Stimulated activated CD8-positive, alpha-beta memory T cell treated with anti-CD3 and anti-CD28 coated beads, Interleukin-12 subunit alpha, Interleukin-12 subunit beta, amount 100 ng/mL, for 24 hours (primary cell): ENCODE results near the gene IPP.
"Not testable (repeated sequence)": the region's sequence is repeated elsewhere in the genome, so short reads cannot be mapped to it uniquely, and the experiment has no call there.

ENCODE experiments used
- DNase-seq: peaks from one replicate; pipeline ENCODE4 v3.0.0-alpha.2; 2020; ENCODE audit errors: extremely low read depth

IPP gene

DNA sequence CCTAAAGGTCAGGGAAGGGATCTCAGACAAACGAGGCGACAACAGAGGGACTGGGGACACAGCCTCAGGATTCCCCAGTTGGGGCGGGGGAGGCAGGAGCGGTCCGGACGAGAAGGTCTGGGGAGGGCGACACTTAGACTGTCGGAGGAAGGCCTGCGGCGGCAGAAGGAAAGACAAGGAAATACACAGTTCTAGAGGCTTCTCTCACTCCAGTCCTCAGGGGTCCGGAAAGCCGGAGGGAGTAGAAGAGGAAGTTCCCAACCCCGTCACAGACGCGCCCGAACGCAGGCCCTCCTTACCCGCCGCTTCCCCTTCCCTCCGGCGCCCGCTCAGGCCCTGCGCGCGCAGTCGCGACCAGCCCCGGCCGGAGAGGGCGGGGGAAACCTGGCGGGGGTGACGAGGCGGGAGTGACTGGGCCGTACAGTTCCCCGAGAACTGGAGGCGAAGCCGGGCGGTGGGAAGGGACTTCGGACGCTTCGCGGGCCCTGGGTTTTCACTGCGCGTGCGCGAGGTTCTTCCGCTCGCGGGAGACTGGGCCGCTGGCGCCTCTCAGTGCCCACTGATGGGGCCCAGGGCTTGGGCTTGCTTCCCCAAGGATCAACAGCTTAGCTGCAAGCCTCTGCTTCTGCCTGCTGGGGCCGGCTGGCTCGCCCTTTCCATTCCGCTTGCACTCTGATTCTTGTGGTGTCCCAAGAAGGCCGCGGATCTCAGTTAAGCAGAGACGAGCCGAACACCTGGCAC lies at the start of gene IPP:
TSS of gene IPP (minus strand) at position 356 of the 741 bp plus-strand sequence. CDS start 4,242 bp downstream, outside the sequence.
- peak; percentile 92 for DNase-seq

DNA sequence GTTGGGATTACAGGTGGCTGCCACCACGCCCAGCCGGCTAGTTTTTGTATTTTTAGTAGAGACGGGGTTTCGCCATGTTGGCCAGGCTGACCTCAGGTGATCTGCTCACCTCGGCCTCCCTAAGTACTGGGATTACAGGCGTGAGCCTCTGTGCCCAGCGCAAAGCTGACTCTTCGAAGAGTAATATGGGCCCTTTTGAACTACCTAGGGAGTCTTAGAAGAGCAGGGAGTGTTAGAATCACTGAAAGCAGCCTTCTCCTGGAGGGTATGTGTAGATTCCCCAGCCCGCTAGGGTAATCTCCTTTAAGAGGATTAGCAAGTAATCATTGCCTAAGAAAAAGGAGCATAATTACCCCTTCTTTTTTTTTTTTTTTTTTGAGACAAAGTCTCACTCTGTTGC lies 46.5 kb upstream of the IPP start:
- DNase-seq: no peak

DNA sequence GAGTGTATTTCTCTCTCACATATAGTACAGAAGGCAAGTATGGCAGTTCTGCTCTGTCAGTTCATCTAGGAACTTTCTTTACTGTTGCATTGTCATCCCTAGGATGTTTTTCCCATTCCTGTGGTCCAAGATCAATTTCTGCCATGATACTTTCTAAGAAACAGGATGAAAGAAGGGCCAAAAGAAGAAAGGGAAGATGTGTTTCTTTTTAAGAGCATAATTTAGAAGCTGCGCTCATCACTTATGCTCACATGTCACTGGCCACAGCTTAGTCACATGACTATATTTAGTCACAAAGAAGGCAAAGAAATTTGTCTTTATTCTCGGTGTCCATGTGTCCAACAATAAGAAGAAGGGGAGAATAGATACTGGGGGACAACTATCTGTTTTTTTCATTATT lies 45.9 kb upstream of the IPP start:
- no peak for DNase-seq

DNA sequence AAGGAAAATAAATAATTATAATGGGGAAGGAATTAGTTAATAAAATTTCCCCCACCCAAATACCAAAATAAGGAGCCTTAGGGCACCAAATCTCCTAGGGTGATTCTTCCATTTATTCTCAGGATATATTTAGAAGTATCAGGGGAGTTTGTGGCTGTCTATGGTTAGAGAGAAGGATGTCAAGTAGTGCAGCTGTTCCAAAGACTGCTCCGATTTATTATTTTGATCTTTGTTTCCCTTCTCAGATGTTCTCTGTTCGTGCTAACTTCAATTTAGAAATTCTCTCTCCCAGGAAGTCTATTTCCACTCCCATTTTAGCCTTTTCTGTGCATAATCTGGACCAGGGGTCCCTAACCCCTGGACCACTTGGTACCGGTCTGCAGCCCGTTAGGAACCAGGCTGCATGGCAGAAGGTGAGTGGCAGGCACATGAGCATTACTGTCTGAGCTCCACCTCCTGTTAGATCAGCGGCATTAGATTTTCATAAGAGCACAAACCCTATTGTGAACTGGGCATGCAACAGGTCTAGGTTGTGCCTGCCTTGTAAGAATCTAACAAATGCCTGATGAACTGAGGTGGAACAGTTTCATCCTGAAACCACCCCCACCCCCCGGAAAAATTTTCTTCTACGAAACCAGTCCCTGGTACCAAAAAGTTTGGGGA lies 43.6 kb upstream of the IPP start:
- DNase-seq: no peak

DNA sequence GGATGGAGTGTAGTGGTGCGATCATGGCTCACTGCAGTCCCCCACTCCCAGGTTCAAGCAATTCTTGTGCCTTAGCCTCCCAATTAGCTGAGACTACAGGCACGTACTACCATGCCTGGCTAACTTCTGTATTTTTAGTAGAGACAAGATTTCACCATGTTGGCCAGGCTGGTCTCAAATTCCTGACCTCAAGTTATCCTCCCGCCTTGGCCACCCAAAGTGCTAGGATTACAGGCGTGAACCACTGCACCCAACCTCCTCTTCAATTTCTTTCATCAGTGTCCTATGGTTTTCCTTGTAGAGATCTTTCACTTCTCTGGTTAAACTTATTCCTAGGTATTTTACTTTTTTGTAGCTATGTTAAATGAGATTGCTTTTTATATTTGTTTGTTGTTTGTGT lies 42.3 kb upstream of the IPP start:
- no peak for DNase-seq

DNA sequence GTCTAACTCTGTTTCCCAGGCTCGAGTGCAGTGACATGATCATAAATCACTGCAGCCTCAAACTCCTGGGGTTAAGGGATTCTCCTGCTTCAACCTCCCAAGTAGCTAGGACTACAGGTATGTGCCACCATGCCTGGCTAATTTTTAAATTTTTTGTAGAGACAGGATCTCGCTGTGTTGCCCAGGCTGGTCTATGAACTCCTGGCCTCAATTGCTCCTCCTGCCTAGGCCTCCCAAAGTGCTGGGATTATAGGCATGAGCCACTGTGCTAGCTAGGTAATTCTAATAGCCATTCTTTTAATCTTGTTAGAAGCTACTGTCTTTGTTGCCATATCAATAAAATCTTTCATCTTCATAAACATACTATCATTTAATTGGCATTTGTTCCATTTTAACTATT lies 39.1 kb upstream of the IPP start:
- DNase-seq: no peak

DNA sequence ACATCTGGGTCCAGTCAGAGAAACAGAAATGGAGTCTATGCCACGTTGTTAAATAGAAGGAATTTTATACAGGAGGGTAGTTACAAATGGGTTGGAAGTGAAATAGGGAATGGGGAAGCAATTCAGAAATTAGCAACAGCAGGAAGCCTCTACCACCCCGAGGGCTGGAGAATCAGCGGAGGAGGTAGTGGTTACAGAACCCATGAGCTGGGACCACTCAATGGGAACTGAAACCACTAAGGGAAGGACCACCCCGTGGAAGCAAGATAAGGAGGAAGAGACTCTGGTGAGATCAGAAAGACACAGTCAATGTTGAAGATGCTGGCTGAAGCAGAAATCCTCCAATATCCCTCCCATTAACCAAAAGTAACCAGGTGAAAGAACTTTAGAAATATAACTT lies 37.5 kb upstream of the IPP start:
- DNase-seq: no peak

DNA sequence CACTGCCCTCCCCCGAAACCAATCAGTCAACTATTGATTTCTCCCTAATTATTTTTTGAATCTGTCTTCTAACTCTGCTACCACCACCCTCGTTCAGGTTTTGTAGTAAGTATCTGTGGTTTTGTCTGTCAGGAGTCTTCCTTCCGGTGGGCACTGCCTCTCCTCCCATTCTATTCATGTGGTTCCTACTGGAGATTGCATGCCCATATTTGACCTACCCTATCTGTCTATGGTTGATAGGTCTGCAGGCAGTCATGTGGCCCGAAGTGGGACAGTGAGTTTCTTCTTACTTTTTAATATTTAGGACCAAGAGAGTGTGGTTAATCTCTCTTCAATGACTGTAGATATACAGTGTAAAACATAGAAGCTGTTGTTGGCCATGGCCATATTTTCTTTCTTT lies 35.1 kb upstream of the IPP start:
- no peak for DNase-seq

DNA sequence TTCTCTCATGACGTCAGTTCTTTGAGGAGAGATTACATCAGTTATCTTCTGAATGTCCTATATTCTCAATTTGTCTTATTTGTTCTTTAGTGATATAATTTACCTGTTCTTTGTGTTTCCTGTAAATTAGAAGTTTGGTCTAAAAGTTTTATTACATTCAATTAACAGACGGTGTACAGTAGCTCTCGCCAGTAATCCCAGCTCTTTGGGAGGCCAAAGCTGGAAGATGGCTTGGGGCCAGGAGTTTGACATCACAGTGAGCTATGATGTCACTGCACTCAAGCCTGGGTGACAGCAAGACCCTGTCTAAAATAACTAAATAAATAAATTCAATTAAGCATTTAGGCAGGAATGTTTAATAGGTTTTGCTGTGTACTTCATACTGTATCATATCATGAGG lies 25.3 kb upstream of the IPP start:
- no peak for DNase-seq

DNA sequence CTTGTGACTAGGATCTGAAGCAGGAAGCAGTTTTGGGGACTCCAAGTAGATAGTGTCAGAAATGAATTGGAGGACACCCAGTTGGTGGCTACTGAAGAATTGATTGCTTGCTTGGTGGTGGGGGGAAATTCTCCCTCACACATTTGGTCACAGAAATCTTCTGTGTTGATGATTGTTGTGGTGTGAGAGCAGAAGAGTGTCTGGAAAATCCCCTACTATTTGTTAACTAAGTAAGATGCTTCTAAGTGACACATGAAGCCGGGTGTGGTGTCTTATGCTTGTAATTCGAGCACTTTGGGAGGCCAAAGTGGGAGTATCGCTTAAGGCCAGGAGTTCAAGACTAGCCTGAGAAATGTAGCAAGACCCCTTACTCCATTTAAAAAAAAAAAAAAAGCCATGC lies 22.5 kb upstream of the IPP start:
- no peak for DNase-seq

DNA sequence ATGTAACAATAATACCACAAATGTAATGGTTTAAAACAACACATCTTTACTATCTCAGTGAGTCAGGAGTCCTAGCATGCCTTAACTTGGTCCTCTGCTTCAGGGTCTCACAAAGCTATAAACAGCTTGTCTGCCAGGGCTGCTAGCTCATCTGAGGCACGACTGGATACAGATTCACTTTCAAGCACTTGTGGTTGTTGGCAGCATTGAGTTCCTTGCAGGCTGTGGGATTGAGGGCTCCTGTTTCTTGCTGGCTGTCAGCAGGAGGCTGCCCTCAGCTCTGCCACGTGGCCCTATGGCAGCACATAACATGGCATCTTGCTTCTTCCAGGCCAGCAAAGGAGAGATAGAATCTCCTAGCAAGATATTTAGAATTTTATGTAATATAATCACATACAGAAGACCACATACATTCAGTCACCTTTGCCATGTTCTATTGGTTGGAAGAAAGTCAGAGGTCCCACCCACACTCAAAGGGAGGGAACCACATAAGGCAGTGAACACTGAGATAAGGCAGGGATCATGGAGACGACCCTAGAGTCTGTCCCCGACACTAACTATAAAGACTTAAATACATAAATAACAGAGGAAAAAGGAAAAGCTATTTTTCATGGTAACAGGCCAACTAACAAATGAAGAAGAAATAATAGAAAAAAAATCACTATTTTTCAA lies 18.9 kb upstream of the IPP start:
- no peak for DNase-seq

DNA sequence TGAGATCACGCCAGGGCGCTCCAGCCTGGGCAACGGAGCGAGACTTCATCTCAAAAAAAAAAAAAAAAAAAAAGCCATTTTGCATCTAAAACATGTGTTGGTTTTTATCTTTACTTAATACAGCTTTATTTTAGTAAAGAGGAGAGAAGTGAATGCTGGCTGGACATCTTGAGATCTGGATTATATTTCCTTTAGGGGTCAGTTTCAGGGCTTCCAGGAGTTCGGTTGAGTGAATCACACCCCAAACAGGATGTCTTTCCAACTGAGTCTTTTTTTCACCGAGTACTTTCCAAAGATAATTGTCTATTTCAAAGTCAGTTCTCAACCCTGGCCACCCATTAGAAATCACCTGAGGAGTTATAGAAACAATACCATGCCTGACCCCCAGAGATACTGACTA lies 16.6 kb upstream of the IPP start:
- DNase-seq: no peak

DNA sequence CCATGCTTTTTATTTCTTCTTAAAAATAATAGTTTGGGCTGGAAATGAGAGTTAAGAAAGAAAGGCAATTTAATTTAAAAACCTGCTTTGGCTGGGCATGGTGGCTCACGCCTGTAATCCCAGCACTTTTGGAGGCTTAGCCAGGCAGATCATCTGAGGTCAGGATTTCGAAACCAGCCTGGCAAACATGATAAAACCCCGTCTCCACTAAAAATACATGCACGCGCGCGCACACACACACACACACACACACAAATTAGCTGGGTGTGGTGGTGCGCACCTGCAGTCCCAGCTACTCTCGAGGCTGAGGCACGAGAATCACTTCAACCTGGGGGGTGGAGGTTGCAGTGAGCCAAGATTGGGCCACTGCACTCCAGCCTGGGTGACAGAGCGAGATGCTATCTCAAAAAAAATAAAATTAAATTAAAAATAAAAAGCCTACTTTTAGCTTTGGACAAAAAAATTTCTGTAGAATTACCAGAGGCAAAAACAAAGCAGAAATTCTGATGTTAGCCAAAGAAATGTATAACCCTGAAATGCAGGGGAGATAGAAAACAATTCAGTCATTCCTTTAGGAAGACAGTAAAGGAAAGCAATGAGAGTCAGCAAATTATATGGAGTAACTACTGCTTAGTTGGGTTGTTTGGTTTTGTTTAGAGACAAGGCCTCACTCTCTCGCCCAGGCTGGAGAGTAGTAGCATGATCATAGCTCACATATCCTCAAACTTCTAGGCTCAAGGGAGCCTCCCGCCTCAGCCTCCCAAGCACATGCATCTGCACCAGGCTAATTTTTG lies 15.7 kb upstream of the IPP start:
- no peak for DNase-seq

DNA sequence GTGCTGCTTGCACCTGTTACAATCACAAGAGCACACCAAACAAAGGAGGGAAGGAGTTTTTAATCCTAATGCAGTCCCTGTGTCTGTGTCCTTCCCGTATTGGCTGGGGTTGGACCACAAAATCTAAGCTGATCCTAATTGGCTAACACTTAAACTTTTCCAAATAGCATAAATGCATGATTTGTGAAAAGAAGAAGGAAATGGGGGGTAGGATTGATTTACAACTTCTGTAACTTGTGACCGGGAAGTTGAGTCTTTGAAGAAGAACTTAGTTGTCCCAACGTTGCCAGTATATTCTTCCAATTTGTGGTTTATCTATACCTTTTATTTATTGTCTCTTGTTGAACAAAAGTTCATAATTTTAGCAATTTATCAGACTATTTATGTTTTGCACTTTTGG lies 11.8 kb upstream of the IPP start:
- DNase-seq: no peak

DNA sequence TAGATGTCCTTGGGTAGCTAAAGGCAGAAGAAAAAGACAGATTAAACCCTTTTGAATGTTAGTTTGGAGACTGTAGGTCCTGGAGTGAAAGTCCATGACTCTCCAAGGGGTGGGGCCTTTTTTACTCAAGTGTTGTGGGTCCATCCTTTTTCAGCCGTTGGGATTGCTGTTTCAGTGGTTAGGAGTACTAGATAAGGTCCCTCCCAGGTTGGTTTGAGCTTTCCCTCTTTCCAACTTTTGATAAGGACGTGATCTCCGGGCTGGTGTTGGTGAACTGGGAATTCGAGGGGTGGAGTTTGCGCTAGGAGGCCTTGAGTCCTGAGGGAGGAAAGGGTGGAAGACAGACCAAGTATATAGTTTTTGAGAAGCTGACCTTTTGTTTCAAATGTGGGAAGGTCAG lies 5.2 kb upstream of the IPP start:
- DNase-seq: no peak

DNA sequence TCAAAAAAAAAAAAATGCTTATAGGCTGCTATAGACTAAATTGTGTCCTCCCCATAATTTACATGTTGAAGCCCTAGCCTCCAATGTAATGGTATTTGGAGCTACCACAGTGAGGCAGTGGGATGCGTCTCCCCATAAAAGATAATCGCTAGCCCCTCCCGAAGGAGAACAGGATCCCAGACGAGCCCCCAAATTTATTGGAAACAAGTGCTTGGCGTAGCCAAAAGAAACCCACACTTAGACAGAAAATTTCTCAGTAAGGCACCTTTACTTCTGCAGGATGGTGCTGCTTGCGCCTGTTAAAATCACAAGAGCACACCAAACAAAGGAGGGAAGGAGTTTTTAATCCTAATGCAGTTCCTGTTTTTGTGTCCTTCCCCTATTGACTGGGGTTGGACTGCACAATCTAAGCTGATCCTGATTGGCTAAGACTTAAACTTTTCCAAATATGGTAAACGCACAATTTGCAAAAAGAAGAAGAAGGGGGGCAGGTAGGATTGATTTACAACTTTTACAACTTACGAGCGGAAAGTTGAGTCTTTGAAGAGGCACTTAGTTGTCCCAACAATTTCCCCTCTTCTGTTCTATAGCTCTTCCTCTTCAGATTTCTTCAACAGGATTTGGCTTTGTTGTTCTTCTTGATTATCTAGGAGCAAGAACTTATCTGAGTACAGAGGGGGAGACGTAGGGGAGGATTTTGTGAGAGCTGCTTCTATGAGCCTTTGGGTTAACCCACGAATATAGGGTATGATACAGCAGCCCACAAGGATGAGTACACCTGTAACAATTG lies 3.0 kb upstream of the IPP start:
- no peak for DNase-seq

DNA sequence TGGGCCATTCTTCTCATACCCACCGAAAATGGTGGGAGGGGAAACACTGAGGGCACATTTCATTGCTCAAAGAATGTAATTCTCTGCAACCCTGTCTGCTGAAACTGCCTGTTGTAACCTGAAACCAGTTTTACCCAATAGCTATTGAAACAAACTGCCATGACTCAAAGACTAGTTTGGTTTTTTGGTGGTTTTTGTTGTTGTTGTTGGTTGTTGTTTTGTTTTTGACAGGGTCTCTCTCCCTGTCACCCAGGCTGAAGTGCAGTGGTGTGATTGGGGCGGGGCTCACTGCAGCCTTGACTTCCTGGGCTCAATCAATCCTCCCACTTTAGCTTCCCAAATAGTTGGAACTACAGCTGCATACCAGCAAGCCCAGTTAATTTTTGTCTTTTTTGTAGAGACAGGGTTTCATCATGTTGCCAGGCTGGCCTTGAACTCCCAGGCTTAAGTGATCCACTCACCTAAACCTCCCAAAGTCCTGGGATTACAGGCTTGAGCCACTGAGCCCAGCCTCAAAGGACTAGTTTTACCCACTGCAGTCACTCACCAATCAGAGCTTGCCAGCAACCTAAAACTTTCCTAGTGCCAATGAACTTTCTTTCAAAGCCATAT lies 2.1 kb upstream of the IPP start:
- DNase-seq: no peak

DNA sequence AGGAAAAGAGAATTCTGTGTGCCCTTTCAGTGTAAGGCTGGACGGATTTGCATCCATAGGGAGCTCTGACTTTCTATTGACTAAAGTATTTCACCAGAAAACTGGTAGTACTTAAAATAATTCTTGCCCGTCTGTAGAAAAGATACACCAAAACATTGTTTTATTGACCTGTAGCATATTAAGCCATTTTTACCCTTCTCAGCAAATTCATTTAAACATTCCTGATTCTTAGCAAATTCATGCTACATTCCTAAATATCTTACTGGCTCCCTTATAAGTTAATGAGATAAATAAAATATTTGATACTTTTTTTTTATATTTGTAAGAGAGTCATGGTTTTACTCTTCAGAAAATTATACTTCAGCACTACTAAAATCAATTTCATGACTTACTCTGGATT lies 1.6 kb upstream of the IPP start:
- no peak for DNase-seq

DNA sequence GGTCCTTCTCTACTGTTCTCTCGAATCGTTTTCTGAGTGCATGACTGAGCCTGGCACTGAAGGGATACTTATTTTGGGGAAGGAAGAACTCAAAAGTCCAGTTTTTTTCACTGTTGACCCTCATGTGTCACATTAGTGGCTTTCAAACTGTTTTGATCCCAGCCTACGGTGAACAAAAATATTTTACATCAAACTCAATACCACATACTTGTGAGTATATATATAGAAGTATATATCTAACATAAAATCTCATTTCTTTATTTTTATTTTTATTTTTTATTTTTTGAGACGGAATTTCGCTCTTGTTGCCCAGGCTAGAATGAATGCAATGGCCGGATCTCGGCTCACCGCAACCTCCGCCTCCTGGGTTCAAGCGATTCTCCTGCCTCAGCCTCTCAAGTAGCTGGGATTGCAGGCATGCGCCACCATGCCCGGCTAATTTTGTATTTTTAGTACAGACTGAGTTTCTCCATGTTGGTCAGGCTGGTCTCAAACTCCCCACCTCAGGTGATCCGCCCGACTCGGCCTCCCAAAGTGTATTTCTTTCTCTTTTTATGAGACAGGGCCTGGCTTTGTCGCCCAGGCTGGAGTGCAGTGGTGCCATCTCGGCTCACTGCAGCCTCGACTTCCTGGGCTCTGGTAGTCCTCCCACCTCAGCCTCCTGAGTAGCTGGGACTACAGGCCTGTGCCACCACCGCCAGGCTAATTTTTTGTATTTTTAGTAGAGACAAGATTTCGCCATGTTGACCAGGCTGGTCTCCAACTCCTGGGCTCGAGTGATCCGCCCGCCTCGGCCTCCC lies 786 bp upstream of the IPP start:
- DNase-seq: not testable (repeated sequence)

DNA sequence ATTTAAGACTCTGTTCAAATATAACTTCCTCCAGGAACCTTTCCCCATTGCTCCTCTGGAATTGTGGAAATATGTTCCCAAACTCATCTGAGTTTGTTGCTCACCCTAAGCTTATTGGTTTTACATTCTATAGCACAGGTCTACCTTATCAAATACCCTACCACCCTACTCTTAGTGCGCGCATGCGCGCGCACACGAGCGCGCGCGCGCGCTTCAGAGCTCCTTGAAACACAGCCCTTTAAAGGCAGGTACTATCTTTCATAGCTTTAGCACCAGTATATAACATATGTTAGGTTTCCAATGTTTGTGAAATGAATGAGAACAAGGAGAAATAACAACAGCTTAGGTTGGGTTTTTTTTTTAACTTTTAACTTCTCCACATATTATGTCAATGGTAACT lies 3.5 kb downstream of the IPP start:
- DNase-seq: no peak
